CD4-positive, alpha-beta memory T cell (primary cell): Measurements from ENCODE around the gene SCO2. TPM values are rescaled to one million over a fixed set of nuclear protein-coding genes. Genes with fewer than 3 reads are reported as not detected.

ENCODE experiments used
- CTCF ChIA-PET: fragments of 350-600 bp; sonication (Branson Sonifier 250); formaldehyde crosslinking; loops from one replicate; lab custom pipeline; 2021; ENCODE audit warnings: inconsistent platforms; ENCODE audit not compliant: partially characterized antibody; lab: Charles Lee
- POLR2A ChIA-PET: fragments of 350-600 bp; sonication (Branson Sonifier 250); formaldehyde crosslinking; loops from one replicate; lab custom pipeline; 2021; ENCODE audit not compliant: partially characterized antibody; lab: Charles Lee
- DNase-seq, 5 donors: peaks; one replicate each; pipeline versions ENCODE4 v3.0.0 to v3.0.0-alpha.2; 2020 to 2022; ENCODE audit warnings: mixed read lengths in 1 of 5
- H3K27ac ChIP-seq: one replicate; pipeline ENCODE4 v1.7.0; 2013; ENCODE audit warnings: low read depth, low read length
- H3K27me3 ChIP-seq: 2 replicates; pipeline ENCODE4 v1.7.0; 2013; ENCODE audit warnings: mild to moderate bottlenecking, low read length, moderate library complexity; ENCODE audit not compliant: insufficient read depth
- H3K36me3 ChIP-seq: 2 replicates; pipeline ENCODE4 v1.7.0; 2013; ENCODE audit warnings: mild to moderate bottlenecking, low read length, moderate library complexity; ENCODE audit not compliant: insufficient read depth
- H3K4me1 ChIP-seq: 2 replicates; pipeline ENCODE4 v1.7.0; 2013; ENCODE audit warnings: mild to moderate bottlenecking, low read length, moderate library complexity; ENCODE audit not compliant: insufficient read depth
- H3K4me3 ChIP-seq, 2 donors: one replicate each; pipeline ENCODE4 v1.7.0; 2013; ENCODE audit warnings: low read length in 2 of 2, mild to moderate bottlenecking in 1 of 2
- H3K9me3 ChIP-seq, 2 donors: one replicate each; pipeline ENCODE4 v1.7.0; 2013; ENCODE audit warnings: low read length in 2 of 2, control low read depth in 1 of 2; ENCODE audit not compliant: control insufficient read depth in 1 of 2
- H3K27ac Mint-ChIP-seq, 7 donors: one replicate each; pipeline ENCODE4 v1.8.0; 2020 to 2021; ENCODE audit warnings: mixed read lengths in 7 of 7, mild to moderate bottlenecking in 6 of 7, inconsistent platforms in 3 of 7, moderate library complexity in 3 of 7
- H3K27me3 Mint-ChIP-seq, 2 donors: one replicate each; pipeline ENCODE4 v1.8.0; 2020 to 2021; ENCODE audit warnings: mixed read lengths in 2 of 2
- H3K36me3 Mint-ChIP-seq, 2 donors: one replicate each; pipeline ENCODE4 v1.8.0; 2020 to 2021; ENCODE audit warnings: mixed read lengths in 2 of 2, inconsistent platforms in 1 of 2, mild to moderate bottlenecking in 1 of 2
- H3K4me1 Mint-ChIP-seq, 4 donors: one replicate each; pipeline ENCODE4 v1.8.0; 2020 to 2021; ENCODE audit warnings: mixed read lengths in 4 of 4, mild to moderate bottlenecking in 1 of 4
- H3K4me3 Mint-ChIP-seq, 8 donors: one replicate each; pipeline ENCODE4 v1.8.0; 2020 to 2021; ENCODE audit warnings: mixed read lengths in 8 of 8, mild to moderate bottlenecking in 7 of 8, moderate library complexity in 6 of 8, inconsistent platforms in 3 of 8
- H3K9me3 Mint-ChIP-seq, 8 donors: one replicate each; pipeline ENCODE4 v1.8.0; 2020 to 2021; ENCODE audit warnings: mixed read lengths in 8 of 8, mild to moderate bottlenecking in 5 of 8, inconsistent platforms in 3 of 8, moderate library complexity in 1 of 8
- intact Hi-C: fragments of 100-400 bp; cut with micrococcal nuclease; formaldehyde crosslinking; loops from one replicate; pipeline ENCODE4 v1.15.1; 2023
- polyA plus RNA-seq, 2 donors: library from polyadenylated mRNA; unstranded; fragments of 300-500 nt; fragmentation: Illumina TruSeq; gene quantifications; one replicate each; pipeline ENCODE4 v1.2.3, GENCODE V29; 2021
- total RNA-seq, 2 experiments: library from RNA; stranded (reverse); gene quantifications; one replicate each; pipeline ENCODE4 v1.2.3, GENCODE V29; 2021

SCO2 gene
- total and polyA plus RNA-seq, 4 experiments from 2014 or later = 3.6 to 8.1 TPM; not detected in 2

GRCh38 chr22:50519151-50519550 lies 6.2 kb downstream of the SCO2 start:
- POLR2A ChIA-PET = no interaction called here
- CTCF ChIA-PET = interaction anchor here (1.0 kb wide), 1 partner anchor 21 kb away, joined by 3 read pairs; no protein-coding TSS in a partner anchor
- H3K36me3 Mint-ChIP-seq = peaks cover 12 to 41% of the 10 kb centered on the region in 2 donors

GRCh38 chr22:50518606-50519005 lies 6.8 kb downstream of the SCO2 start:
- no peaks in the 10 kb centered on the region for H3K27me3 ChIP-seq
- no peaks in the 10 kb centered on the region for H3K9me3 ChIP-seq
- Mint-ChIP-seq H3K4me1 (peaks cover 4 to 13% (median 7%) of the 10 kb centered on the region in 4 donors), H3K9me3 (no peaks in the 10 kb centered on the region), H3K27me3 (no peaks in the 10 kb centered on the region), H3K36me3 (peaks cover 12 to 41% of the 10 kb centered on the region in 2 donors), H3K27ac (no peak overlapping the region), H3K4me3 (no peak overlapping the region)
- ChIA-PET POLR2A (interaction anchor here (1.3 kb wide), 1 partner anchor 11 kb away, joined by 4 read pairs; the partner anchor contains the start of genes LMF2 and NCAPH2), CTCF (interaction anchor here (1.0 kb wide), 1 partner anchor 20 kb away, joined by 3 read pairs; no protein-coding TSS in a partner anchor)
- no peak overlapping the region for H3K27ac ChIP-seq
- no peak overlapping the region for H3K4me3 ChIP-seq
- no peak for DNase-seq
- peaks cover 51% of the 10 kb centered on the region for H3K36me3 ChIP-seq
- no peaks in the 10 kb centered on the region for H3K4me1 ChIP-seq
- intact Hi-C loops = no loop called here

More at GRCh38 chr22:50519151-50519550, 6.2 kb downstream of the SCO2 start:
- intact Hi-C loops = no loop called here
- Mint-ChIP-seq H3K4me3 (no peak overlapping the region), H3K9me3 (no peaks in the 10 kb centered on the region), H3K4me1 (peaks cover 4 to 13% (median 7%) of the 10 kb centered on the region in 4 donors), H3K27ac (peak overlapping the region in 1 of 7 donors; percentile 18), H3K27me3 (no peaks in the 10 kb centered on the region)
- H3K27me3 ChIP-seq = no peaks in the 10 kb centered on the region
- peaks cover 4% of the 10 kb centered on the region for H3K4me1 ChIP-seq
- no peak for DNase-seq
- no peaks in the 10 kb centered on the region for H3K9me3 ChIP-seq
- H3K4me3 ChIP-seq = no peak overlapping the region
- H3K27ac ChIP-seq = no peak overlapping the region
- H3K36me3 ChIP-seq = peaks cover 51% of the 10 kb centered on the region

- DNase-seq = no peak
- ChIA-PET CTCF (interaction anchor here (1.1 kb wide), 1 partner anchor 8 kb away, joined by 3 read pairs; no protein-coding TSS in a partner anchor), POLR2A (interaction anchor here (0.8 to 1.3 kb wide), 3 partner anchors 10 to 30 kb away, joined by 3 to 4 read pairs (median 4); partner anchors contain the start of genes LMF2 and NCAPH2)
- H3K9me3 Mint-ChIP-seq = no peaks in the 10 kb centered on the region
- Histone ChIP-seq H3K9me3 (no peaks in the 10 kb centered on the region), H3K27me3 (no peaks in the 10 kb centered on the region), H3K4me3 (no peak overlapping the region), H3K36me3 (peaks cover 42% of the 10 kb centered on the region), H3K4me1 (no peaks in the 10 kb centered on the region), H3K27ac (no peak overlapping the region)
- intact Hi-C loops = no loop called here
- H3K27ac Mint-ChIP-seq = peak overlapping the region in 1 of 7 donors; percentile 2
- H3K36me3 Mint-ChIP-seq = peaks cover 12 to 34% of the 10 kb centered on the region in 2 donors
- no peak overlapping the region for H3K4me3 Mint-ChIP-seq
- H3K27me3 Mint-ChIP-seq = no peaks in the 10 kb centered on the region
- H3K4me1 Mint-ChIP-seq = peaks cover 4 to 9% (median 7%) of the 10 kb centered on the region in 4 donors
Measured at GRCh38 chr22:50517495-50518260, 7.7 kb downstream of the SCO2 start.

DNA sequence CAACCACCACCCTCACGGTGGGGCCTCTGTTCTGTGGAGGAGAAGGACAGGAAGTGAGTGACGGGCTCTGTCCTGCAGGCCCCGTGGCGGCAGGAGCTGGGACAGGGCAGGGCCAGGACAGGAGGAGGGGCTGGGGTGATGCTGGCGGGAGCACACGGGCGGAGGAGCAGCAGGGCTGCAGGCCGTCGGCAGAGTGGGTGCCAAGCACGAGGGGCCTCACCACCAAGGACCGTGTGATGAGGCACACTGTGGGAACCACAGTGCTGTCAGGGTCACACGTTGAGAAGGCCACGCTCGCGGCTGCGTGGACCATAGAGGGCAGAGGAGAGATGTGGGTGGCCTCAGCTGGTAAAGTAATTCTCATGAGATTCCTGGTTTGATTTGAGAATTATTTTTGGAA lies 8.5 kb downstream of the SCO2 start:
- Mint-ChIP-seq H3K27me3 (no peaks in the 10 kb centered on the region), H3K27ac (peak overlapping the region in 1 of 7 donors; percentile 24), H3K4me1 (peaks cover 4 to 11% (median 7%) of the 10 kb centered on the region in 4 donors), H3K4me3 (no peak overlapping the region), H3K36me3 (peaks cover 12 to 34% of the 10 kb centered on the region in 2 donors), H3K9me3 (no peaks in the 10 kb centered on the region)
- peaks cover 35% of the 10 kb centered on the region for H3K36me3 ChIP-seq
- H3K27me3 ChIP-seq = no peaks in the 10 kb centered on the region
- H3K4me1 ChIP-seq = no peaks in the 10 kb centered on the region
- no peak overlapping the region for H3K4me3 ChIP-seq
- no peak overlapping the region for H3K27ac ChIP-seq
- ChIA-PET CTCF (interaction anchor here (1.1 kb wide), 1 partner anchor 9 kb away, joined by 3 read pairs; no protein-coding TSS in a partner anchor), POLR2A (interaction anchor here (1.3 kb wide), 1 partner anchor 23 kb away, joined by 4 read pairs; no protein-coding TSS in a partner anchor)
- H3K9me3 ChIP-seq = no peaks in the 10 kb centered on the region
- DNase-seq = no peak
- intact Hi-C loops = no loop called here

DNA sequence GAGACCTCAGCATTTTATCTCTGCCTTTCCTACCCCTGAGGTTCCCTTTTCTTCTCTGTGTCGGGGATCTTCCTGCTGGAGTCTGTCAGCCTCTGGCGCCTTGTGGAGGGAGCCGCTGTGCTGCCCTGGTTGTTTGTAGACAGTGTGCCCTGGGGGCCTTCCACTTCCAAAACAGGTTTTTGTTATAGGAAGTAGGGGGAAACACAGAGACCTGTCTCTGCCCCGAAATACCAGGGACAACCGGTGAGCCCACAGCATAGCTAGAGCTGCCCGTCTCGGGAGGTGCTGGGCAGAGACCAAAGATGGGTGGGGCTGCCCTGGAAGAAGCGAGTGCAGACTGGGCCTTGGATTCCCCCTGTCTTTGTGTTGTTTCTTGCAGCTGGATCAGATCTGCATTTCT lies 9.3 kb downstream of the SCO2 start:
- H3K9me3 ChIP-seq = no peaks in the 10 kb centered on the region
- H3K27me3 Mint-ChIP-seq = no peaks in the 10 kb centered on the region
- no peaks in the 10 kb centered on the region for H3K27me3 ChIP-seq
- no peak overlapping the region for H3K27ac Mint-ChIP-seq
- no peak for DNase-seq
- intact Hi-C loops = no loop called here
- peaks cover 4 to 11% (median 7%) of the 10 kb centered on the region in 4 donors for H3K4me1 Mint-ChIP-seq
- H3K4me3 ChIP-seq = no peak overlapping the region
- no peak overlapping the region for H3K27ac ChIP-seq
- H3K36me3 ChIP-seq = peaks cover 27% of the 10 kb centered on the region
- H3K4me3 Mint-ChIP-seq = no peak overlapping the region
- H3K4me1 ChIP-seq = no peaks in the 10 kb centered on the region
- H3K36me3 Mint-ChIP-seq = peaks cover 10 to 34% of the 10 kb centered on the region in 2 donors
- no peaks in the 10 kb centered on the region for H3K9me3 Mint-ChIP-seq
- POLR2A ChIA-PET = interaction anchor here (1.1 kb wide), 1 partner anchor 10 kb away, joined by 6 read pairs; the partner anchor contains the start of gene SCO2
- CTCF ChIA-PET = interaction anchor here (2.8 kb wide), 1 partner anchor 9 kb away, joined by 15 read pairs; the partner anchor contains the start of gene SCO2

GRCh38 chr22:50513175-50513574 lies 12.2 kb downstream of the SCO2 start:
- H3K4me1 ChIP-seq = peaks cover 13% of the 10 kb centered on the region
- intact Hi-C loops = no loop called here
- ChIA-PET POLR2A (interaction anchor here (1.9 to 7.6 kb wide), 2 partner anchors 12 to 14 kb away, joined by 12 to 242 read pairs; partner anchors contain the start of genes SCO2 and TYMP), CTCF (interaction anchor here (1.5 to 2.8 kb wide), 2 partner anchors 12 to 108 kb away, joined by 3 to 15 read pairs; partner anchors contain the start of gene SCO2)
- Mint-ChIP-seq H3K4me1 (peaks cover 15 to 23% (median 21%) of the 10 kb centered on the region in 4 donors), H3K27me3 (no peaks in the 10 kb centered on the region), H3K27ac (peak overlapping the region in 1 of 7 donors; percentile 22), H3K36me3 (peaks cover 5 to 33% of the 10 kb centered on the region in 2 donors), H3K9me3 (no peaks in the 10 kb centered on the region), H3K4me3 (no peak overlapping the region)
- H3K9me3 ChIP-seq = no peaks in the 10 kb centered on the region
- no peaks in the 10 kb centered on the region for H3K27me3 ChIP-seq
- no peak overlapping the region for H3K4me3 ChIP-seq
- H3K36me3 ChIP-seq = peaks cover 15% of the 10 kb centered on the region
- DNase-seq = no peak
- H3K27ac ChIP-seq = no peak overlapping the region
